GM12875 (cell line): ENCODE data around the gene COPE.
"Not testable (repeated sequence)": the region's sequence is repeated elsewhere in the genome, so short reads cannot be mapped to it uniquely, and the experiment has no call there.

Source experiments
- H3K4me3 ChIP-seq: one replicate; pipeline ENCODE4 v1.5.1; 2011; ENCODE audit warnings: low read depth, low read length, control low read depth
- TF ChIP-seq, protein P1 (sequence below): IDR thresholded peaks from 2 replicates; pipeline ENCODE4 v1.5.1; 2011; ENCODE audit warnings: low read depth, mild to moderate bottlenecking, control low read depth, inconsistent platforms, low read length, moderate library complexity, borderline replicate concordance; ENCODE audit not compliant: insufficient read depth

Gene COPE

DNA sequence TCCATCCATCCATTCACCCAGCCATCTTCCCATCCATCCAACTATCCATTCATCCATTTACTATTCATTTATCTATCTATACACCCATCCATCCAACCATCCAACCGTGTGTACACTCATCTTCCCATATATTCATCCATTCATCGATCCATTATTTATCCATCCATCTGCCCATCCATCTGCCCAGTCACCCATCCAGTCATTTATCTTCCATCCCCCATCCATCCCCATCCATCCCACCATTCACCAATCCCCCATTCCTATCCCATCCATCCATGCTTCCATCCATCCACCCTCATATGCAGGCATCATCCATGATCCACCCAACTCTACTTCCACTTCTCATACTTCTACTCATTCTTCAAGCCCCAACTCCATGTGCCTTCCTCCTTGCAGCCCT lies 35.9 kb upstream of the COPE start:
- no peak overlapping the region for H3K4me3 ChIP-seq
- TF ChIP-seq, protein P1, sequence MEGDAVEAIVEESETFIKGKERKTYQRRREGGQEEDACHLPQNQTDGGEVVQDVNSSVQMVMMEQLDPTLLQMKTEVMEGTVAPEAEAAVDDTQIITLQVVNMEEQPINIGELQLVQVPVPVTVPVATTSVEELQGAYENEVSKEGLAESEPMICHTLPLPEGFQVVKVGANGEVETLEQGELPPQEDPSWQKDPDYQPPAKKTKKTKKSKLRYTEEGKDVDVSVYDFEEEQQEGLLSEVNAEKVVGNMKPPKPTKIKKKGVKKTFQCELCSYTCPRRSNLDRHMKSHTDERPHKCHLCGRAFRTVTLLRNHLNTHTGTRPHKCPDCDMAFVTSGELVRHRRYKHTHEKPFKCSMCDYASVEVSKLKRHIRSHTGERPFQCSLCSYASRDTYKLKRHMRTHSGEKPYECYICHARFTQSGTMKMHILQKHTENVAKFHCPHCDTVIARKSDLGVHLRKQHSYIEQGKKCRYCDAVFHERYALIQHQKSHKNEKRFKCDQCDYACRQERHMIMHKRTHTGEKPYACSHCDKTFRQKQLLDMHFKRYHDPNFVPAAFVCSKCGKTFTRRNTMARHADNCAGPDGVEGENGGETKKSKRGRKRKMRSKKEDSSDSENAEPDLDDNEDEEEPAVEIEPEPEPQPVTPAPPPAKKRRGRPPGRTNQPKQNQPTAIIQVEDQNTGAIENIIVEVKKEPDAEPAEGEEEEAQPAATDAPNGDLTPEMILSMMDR, result no peak

DNA sequence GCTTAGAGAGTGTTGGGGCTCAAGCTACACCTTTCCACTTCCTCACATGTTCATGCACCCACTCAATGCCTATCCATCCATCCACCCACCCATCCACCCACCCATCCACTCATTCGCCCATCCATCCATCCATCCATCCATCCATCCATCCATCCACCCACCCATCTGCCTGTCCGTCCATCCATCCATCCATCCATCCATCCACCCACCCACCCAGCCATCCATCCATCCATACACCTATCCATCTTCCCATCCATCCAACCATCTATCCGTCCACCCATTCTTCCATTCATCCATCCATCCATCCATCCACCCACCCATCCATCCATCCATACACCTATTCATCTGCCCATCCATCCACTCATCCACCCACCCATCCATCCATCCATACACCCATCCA lies 34.9 kb upstream of the COPE start:
- TF ChIP-seq, protein P1, result no peak
- no peak overlapping the region for H3K4me3 ChIP-seq

DNA sequence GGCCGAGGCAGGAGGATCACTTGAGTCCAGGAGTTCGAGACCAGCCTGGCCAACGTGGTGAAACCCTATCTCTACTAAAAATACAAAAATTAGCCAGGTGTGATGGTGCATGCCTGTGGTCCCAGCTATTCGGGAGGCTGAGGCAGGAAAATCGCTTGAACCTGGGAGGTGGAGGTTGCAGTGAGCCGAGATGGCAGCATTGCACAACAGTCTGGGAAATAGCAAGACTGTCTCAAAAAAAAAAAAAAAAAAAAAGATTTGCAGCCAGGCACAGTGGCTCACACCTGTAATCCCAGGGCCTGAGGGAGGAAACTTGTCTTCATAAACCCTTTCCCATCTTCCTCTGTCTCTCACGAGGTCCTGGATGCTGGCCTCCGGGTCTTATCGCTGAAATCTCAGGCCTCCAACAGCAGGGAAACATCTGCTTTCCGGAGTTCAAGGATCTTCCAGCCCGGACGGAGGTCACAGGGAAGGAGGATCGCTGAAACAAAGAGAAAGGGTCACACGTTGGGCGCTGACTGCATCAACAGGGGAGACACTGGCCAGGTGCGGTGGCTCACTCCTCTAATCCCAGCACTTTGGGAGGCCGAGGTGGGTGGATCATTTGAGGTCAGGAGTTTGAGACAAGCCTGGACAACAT lies 33.3 kb upstream of the COPE start:
- H3K4me3 ChIP-seq, result not testable (repeated sequence)

DNA sequence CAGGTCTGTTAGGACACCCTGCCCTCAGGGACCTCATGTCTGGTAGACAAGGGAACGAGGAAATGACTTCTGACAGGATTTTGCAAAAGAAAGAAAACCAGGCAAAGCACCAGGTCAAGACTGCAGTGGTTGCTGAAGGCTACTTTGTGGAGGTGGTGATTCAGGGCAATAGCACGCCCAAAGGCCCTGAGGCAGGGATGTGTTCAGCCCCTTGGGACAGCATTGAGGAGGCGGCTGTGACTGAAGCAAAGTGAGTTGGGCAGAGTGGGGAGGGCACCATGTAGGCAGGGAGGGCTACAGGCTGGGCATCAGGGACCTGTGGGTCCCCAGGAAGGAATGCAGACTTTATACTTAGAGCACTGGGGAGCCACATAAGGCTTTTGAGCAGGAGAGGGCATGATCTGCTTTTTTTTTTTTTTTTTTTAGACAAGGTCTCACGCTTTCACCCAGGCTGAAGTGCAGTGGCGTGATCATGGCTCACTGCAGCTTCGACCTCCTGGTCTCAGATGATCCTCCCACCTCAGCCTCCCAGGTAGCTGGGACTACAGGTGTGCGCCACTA lies 32.6 kb upstream of the COPE start:
- no peak overlapping the region for H3K4me3 ChIP-seq
- TF ChIP-seq, protein P1, result no peak

DNA sequence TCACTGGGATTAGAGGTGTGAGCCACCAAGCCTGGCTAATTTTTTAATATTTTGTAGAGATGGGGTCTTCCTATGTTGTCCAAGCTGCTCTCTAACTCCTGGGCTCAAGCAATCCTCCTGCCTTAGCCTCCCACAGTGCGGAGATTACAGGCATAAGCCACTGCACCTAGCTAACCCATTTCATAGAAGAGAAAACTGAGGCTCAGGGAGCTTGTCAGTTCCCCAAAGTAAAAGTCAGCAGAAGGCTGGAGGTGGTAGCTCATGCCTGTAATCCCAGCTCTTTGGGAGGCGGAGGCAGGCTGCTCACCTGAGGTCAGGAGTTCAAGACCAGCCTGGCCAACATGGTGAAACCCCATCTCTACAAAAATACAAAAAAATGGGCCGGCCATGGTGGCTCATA lies 30.7 kb upstream of the COPE start:
- H3K4me3 ChIP-seq, result no peak overlapping the region
- TF ChIP-seq, protein P1, result no peak

DNA sequence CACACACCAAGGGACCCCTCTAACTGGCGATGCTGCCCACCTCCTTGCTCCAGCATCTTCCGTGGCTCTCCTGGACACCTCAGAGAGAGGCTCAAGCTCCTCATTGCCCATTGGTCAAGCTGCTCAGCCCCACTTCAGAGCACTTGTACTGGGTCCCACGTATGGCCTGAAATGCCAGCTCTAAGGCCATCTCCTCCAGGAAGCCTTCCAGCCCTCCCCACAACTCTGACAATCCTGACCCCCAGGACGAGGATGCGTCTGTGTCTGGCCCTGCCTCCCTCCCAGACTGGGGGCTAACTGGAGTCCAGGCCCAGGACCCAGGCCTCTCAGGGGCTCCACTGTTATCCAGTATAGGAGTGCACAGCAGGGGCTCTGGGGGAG lies 29.8 kb upstream of the COPE start:
- TF ChIP-seq, protein P1, result no peak
- H3K4me3 ChIP-seq, result no peak overlapping the region

DNA sequence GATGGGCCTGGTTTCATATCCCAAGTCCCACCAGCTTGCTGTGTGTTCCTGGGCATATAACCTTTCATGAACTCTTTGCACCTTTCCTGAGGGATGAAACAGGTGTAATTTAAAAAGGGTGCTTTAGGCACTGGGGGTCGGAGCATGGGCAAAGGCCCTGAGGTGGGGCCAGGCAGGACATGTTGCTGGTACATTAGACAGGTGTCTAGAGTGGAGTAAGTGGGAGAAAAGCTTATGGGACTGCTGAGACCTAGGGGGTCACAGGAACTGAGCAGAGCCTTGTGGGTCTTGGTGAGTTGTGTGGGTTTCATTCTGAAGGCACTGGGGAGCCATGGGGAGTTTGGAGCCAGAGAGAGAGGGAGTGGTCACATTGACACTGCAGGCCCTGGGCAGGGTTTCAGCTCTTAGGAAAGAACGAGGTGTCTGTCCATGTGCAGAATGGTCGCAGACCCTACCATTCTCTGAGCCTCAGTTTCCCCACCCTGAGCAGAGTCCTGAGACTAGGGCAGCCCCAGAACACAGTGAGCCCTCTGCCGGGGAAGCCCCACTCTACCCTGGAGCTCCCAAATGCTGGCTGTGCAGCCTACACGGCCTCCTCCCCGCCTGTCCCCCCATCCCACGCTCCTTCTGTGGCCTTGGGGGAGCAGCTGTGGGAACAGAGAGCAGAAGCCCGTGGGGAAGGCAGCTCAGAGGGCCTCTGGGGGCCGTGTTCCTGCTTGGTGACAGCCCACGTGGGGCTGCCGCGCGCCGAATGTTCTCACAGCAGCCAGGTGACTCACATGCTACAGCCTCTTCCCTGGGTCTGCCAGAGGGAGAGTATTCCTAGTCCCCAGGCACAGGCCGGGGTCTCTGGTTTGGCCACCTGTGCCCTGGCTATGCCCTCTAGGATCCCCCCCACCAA lies 29.1 kb upstream of the COPE start:
- H3K4me3 ChIP-seq, result no peak overlapping the region
- TF ChIP-seq, protein P1, result no peak
